ENCODE results near the gene DAP. TPM values are rescaled to one million over a fixed set of nuclear protein-coding genes. Genes with fewer than 3 reads are reported as not detected.

Gene DAP, protein sequence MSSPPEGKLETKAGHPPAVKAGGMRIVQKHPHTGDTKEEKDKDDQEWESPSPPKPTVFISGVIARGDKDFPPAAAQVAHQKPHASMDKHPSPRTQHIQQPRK
- total RNA-seq (28.9 and 30.0 TPM in 2 replicates), polyA plus RNA-seq (91.6 and 105 TPM in 2 replicates)

GRCh38 chr5:10761185-10761932, at the start of gene DAP:
TSS of gene DAP (minus strand) at chr5:10761234. CDS start at chr5:10761068, 166 bp downstream.
- no peaks in the 10 kb centered on the region for H3K36me3 ChIP-seq
- no peaks in the 10 kb centered on the region for H3K9me3 ChIP-seq (ENCODE audit: low read depth)
- peak; percentile 92 to 94 for DNase-seq (ENCODE audit: low read depth in 1 of 2, low spot score in 1 of 2)
- H3K4me3 ChIP-seq: peak within 1 kb of the TSS; percentile 97
- no peaks in the 10 kb centered on the region for H3K27me3 ChIP-seq
- H3K27ac ChIP-seq: peak within 1 kb of the TSS; percentile 96
- H3K4me1 ChIP-seq (ENCODE audit: low read depth): peaks cover 13% of the 10 kb centered on the region
- TF ChIP-seq, protein P1, sequence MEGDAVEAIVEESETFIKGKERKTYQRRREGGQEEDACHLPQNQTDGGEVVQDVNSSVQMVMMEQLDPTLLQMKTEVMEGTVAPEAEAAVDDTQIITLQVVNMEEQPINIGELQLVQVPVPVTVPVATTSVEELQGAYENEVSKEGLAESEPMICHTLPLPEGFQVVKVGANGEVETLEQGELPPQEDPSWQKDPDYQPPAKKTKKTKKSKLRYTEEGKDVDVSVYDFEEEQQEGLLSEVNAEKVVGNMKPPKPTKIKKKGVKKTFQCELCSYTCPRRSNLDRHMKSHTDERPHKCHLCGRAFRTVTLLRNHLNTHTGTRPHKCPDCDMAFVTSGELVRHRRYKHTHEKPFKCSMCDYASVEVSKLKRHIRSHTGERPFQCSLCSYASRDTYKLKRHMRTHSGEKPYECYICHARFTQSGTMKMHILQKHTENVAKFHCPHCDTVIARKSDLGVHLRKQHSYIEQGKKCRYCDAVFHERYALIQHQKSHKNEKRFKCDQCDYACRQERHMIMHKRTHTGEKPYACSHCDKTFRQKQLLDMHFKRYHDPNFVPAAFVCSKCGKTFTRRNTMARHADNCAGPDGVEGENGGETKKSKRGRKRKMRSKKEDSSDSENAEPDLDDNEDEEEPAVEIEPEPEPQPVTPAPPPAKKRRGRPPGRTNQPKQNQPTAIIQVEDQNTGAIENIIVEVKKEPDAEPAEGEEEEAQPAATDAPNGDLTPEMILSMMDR (IDR thresholded peaks at IDR 0.05; ENCODE audit: low read depth, low read length): no peak

- no peaks in the 10 kb centered on the region for H3K4me1 ChIP-seq (ENCODE audit: low read depth)
- no peaks in the 10 kb centered on the region for H3K27me3 ChIP-seq
- no peaks in the 10 kb centered on the region for H3K9me3 ChIP-seq (ENCODE audit: low read depth)
- H3K36me3 ChIP-seq: no peaks in the 10 kb centered on the region
- no peak for DNase-seq (ENCODE audit: low read depth in 1 of 2, low spot score in 1 of 2)
- H3K27ac ChIP-seq: no peak overlapping the region
- no peak overlapping the region for H3K4me3 ChIP-seq
- TF ChIP-seq, protein P1 (IDR thresholded peaks at IDR 0.05; ENCODE audit: low read depth, low read length): no peak
Observed at GRCh38 chr5:10808347-10809226, 47.6 kb upstream of the DAP start.

- Histone ChIP-seq H3K9me3 (ENCODE audit: low read depth) (no peaks in the 10 kb centered on the region), H3K4me3 (no peak overlapping the region), H3K36me3 (no peaks in the 10 kb centered on the region), H3K27me3 (no peaks in the 10 kb centered on the region), H3K27ac (no peak overlapping the region), H3K4me1 (ENCODE audit: low read depth) (peaks cover 7% of the 10 kb centered on the region)
- TF ChIP-seq, protein P1 (IDR thresholded peaks at IDR 0.05; ENCODE audit: low read depth, low read length): peak; percentile 6
- DNase-seq (ENCODE audit: low read depth in 1 of 2, low spot score in 1 of 2): peak; percentile 28
Observed at GRCh38 chr5:10801931-10802666, 41.1 kb upstream of the DAP start.

GRCh38 chr5:10800852-10801251, 39.8 kb upstream of the DAP start:
- H3K9me3 ChIP-seq (ENCODE audit: low read depth): no peaks in the 10 kb centered on the region
- H3K27me3 ChIP-seq: no peaks in the 10 kb centered on the region
- H3K4me3 ChIP-seq: no peak overlapping the region
- TF ChIP-seq, protein P1 (IDR thresholded peaks at IDR 0.05; ENCODE audit: low read depth, low read length): no peak
- DNase-seq (ENCODE audit: low read depth in 1 of 2, low spot score in 1 of 2): no peak
- H3K4me1 ChIP-seq (ENCODE audit: low read depth): peaks cover 7% of the 10 kb centered on the region
- no peak overlapping the region for H3K27ac ChIP-seq
- H3K36me3 ChIP-seq: no peaks in the 10 kb centered on the region

DNA sequence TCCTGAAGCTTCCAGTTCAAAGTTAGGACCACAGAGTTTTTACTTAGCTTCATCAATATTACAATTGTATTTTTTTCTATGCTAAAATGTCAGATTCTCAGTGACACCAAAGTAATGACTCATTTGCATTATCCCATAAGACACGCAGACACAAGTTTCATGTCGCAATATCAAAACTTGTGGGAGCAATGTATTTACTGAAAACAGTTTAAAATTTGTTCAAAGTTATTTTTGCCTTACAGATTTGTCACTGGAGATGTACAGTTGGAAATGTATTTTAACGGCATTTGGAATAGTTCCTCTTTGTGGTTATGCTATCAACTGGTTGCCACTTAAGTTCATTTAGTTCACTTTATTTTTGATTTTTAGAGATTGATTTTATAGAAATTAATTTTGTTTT, 36.2 kb upstream of the DAP start:
- Histone ChIP-seq H3K27me3 (no peaks in the 10 kb centered on the region), H3K4me1 (ENCODE audit: low read depth) (peaks cover 7% of the 10 kb centered on the region), H3K27ac (no peak overlapping the region), H3K36me3 (no peaks in the 10 kb centered on the region), H3K9me3 (ENCODE audit: low read depth) (no peaks in the 10 kb centered on the region), H3K4me3 (no peak overlapping the region)
- TF ChIP-seq, protein P1 (IDR thresholded peaks at IDR 0.05; ENCODE audit: low read depth, low read length): no peak
- DNase-seq (ENCODE audit: low read depth in 1 of 2, low spot score in 1 of 2): peak in 1 of 2 donors; percentile 28

All from cardiac muscle cell (in vitro differentiated cells and primary cell).